Umbilical cord (tissue), 2 donors: ENCODE data around the gene SPOCK3. TPM values are rescaled to one million over a fixed set of nuclear protein-coding genes. Genes with fewer than 3 reads are reported as not detected.
A peak's percentile ranks its signal among the peaks of the same experiment; 100 is the strongest.
"Not testable (repeated sequence)": the region's sequence is repeated elsewhere in the genome, so short reads cannot be mapped to it uniquely, and the experiment has no call there.

ENCODE experiments used
- DNase-seq: peaks from one replicate; pipeline ENCODE4 v3.0.0-alpha.2; 2015; ENCODE audit warnings: low spot score
- total RNA-seq: library from RNA; depleted of rRNA; stranded (reverse); fragments of >200 nt; gene quantifications from one replicate; pipeline ENCODE4 v1.2.3, GENCODE V29; 2014; ENCODE audit warnings: low replicate concordance; ENCODE audit not compliant: insufficient read depth

Gene SPOCK3
- total RNA-seq, 1 donor from 2014 or later = 8.7 TPM

GRCh38 chr4:166823848-166824247 is 410.4 kb downstream of the SPOCK3 start:
- no peak for DNase-seq

GRCh38 chr4:166823126-166823525 is 411.2 kb downstream of the SPOCK3 start:
- DNase-seq = peak; percentile 28

DNA sequence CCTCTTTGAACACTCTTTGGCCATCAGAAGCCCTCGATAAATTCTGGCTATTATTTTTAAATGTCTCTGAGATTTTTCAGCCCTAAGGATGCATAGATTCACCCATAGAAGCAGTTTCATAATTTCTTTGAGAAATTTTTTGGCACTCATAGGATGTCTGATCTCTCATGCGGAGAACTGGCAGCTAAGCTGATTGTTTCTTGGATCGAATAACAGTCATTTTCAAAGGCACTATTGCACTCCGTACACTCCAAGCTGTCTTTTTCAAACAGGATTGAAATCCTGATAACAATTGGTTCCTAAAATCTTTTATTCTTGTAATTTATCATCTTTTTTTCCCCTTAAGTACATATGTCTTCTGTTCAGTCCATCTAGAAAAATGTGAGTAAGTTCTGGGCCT is 411.9 kb downstream of the SPOCK3 start:
- DNase-seq = peak; percentile 14

- peak; percentile 18 for DNase-seq
These were observed 417.4 kb downstream of the SPOCK3 start for GRCh38 chr4:166816890-166817289.

DNA sequence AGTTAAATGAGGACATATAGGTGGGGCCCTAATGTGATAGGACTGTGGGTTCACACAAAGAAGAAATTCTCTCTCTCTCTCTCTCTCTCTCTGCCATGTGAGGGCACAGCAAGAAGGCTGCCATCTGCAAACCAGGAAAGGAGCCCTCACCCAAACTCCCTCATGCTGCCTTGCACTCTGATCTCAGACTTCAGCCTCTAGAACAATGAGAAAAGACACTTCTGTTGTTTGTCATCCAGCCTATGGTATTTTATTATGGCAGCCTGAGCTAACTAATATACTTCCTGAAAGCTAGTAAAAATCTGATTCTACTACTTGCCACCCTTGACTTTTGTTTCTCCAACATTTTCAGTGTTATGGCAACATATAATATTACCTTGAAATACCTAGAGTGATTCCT is 425.9 kb downstream of the SPOCK3 start:
- no peak for DNase-seq

GRCh38 chr4:166802346-166802745 is 431.9 kb downstream of the SPOCK3 start:
- DNase-seq = no peak

- DNase-seq = no peak
These were observed 436.2 kb downstream of the SPOCK3 start for GRCh38 chr4:166798126-166798525.

DNA sequence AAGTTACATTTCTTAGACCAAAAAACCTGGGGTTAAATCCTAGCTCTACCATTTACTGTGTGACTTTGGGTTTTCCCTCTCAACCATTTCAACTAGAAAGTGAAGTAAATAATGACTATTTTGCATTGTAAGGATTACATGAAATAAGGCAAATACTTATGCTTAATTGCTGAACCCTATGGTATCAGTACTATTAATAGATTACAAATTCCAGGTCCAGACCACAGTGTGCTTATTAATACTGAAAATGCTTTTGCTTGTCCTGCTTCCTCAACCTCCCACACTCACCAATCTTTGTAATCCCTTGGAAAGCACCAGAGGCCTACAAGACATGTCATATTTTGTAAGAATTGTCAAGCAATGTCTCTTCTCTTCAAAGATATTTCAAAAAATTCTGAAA is 456.5 kb downstream of the SPOCK3 start:
- DNase-seq = no peak

GRCh38 chr4:166763018-166763417 is 471.3 kb downstream of the SPOCK3 start:
- DNase-seq = no peak

- no peak for DNase-seq
These were observed 492.6 kb downstream of the SPOCK3 start for GRCh38 chr4:166741742-166742141.

DNA sequence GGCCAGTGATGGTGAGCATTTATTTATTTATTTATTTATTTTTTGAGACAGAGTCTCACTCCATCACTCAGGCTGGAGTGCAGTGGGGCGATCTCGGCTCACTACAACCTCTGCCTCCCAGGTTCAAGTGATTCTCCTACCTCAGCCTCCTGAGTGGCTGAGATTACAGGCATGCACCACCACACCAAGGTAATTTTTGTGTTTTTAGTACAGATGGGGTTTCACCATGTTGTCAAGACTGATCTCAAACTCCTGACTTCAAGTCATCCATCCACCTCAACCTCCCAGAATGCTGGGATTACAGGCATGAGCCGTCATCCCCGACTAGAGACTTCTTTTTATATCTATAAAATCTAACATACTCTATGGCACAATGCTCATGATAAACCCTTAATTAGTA is 495.1 kb downstream of the SPOCK3 start:
- not testable (repeated sequence) for DNase-seq

GRCh38 chr4:166737430-166737829 is 496.9 kb downstream of the SPOCK3 start:
- no peak for DNase-seq

- no peak for DNase-seq
These were observed 498.7 kb downstream of the SPOCK3 start for GRCh38 chr4:166735553-166735952.

DNA sequence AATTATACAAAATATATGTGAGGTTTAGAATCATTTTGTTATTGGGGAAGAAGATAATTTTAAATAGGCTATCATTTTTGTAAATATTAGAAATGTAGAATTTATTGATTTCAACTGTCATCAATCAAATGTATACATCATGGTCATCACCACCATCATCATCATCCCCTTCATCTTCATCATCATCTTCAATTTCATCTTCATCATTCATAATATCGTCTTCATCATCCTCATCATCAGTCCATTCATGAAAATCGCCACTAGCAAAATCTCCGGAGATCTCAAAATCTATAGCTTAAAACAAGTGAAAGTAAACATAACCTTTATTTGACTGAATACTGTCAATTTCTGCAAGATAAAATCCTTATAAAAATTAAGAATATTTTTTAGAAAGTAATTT is 499.5 kb downstream of the SPOCK3 start:
- no peak for DNase-seq

- no peak for DNase-seq
These were observed 500.6 kb downstream of the SPOCK3 start for GRCh38 chr4:166733686-166734085.

DNA sequence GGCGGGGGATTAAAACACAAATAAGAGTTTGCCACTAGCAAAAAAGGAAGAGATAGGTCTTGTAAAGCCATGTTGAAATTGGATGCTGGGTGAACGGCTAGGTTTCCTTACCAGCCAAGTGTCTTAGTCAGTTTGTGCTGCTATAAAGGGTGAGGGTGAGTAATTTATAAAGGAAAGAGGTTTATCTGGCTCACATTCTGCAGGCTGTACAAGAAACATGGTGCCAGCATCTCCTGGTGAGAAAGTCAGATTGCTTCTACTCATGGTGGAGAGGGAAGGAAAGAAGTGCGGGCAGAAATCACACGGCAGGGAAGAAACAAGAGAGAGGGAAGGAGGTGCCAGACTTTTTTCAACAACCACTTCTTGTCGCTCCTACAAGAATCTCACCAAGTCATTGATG is 507.5 kb downstream of the SPOCK3 start:
- no peak for DNase-seq

GRCh38 chr4:166724369-166724768 is 509.9 kb downstream of the SPOCK3 start:
- no peak for DNase-seq

DNA sequence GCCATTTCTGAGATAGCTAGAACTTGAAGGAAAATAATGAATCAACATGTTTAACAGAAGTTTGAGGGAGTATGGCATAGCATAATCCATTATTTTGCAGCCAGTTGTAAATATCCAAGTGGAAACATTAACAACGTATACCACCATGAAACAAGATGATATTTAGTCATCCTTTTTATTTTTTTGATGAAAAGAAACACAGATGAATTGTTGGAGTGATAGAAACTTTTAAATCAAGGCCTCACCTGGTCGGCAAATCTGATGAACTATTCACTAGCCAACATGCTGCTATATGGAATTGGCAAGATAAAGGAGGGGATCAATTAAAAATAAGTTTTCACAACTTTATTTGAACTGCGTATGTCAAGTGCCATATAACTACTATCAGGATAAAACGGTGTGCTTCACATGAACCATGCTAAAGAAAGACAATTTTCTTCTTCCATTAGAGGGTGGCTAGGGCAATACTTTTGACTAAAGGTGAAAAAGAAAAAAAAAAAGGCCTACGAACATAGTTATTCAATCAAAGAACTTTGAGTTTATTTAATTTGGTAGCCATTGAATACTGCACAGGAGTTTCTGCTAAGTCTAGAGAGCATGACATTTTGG is 510.7 kb downstream of the SPOCK3 start:
- no peak for DNase-seq

DNA sequence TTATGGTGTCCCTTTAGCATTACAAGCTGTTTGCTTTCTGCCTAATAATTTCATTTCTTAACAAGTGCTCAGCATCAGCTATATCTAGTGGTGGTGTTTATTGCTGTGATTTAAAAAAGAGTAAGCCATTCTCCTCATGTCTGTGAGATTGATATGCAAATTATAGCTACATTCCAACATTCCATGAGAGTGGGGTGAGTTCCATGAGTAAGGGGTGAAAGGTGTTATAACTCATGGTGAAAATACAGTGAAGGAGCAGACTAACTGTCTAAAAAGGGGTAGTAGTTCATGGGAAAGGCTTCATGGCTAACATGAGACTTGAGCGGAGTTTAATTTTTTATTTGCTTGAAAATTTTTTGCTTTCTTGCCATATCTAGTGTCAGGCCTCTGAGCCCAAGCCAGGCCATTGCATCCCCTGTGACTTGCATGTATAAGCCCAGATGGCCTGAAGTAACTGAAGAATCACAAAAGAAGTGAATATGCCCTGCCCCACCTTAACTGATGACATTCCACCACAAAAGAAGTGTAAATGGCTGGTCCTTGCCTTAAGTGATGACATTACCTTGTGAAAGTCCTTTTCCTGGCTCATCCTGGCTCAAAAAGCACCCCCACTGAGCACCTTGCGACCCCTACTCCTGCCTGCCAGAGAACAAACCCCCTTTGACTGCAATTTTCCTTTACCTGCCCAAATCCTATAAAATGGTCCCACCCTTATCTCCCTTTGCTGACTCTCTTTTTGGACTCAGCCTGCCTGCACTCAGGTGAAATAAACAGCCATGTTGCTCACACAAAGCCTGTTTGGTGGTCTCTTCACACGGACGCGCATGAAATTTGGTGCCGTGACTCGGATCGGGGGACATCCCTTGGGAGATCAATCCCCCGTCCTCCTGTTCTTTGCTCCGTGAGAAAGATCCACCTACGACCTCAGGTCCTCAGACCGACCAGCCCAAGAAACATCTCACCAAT is 518.3 kb downstream of the SPOCK3 start:
- DNase-seq = not testable (repeated sequence)

GRCh38 chr4:166700592-166700991 is 533.7 kb downstream of the SPOCK3 start:
- DNase-seq = no peak

GRCh38 chr4:166688835-166689234 is 545.5 kb downstream of the SPOCK3 start:
- DNase-seq = peak; percentile 53

GRCh38 chr4:166687828-166688227 is 546.5 kb downstream of the SPOCK3 start:
- no peak for DNase-seq
